Measurements from ENCODE around the gene ZBTB20. TPM values are rescaled to one million over a fixed set of nuclear protein-coding genes. Genes with fewer than 3 reads are reported as not detected.

The ZBTB20 gene
- polyA plus RNA-seq, 3 donors, result 1.3 to 3.2 (median 2.0) TPM

DNA sequence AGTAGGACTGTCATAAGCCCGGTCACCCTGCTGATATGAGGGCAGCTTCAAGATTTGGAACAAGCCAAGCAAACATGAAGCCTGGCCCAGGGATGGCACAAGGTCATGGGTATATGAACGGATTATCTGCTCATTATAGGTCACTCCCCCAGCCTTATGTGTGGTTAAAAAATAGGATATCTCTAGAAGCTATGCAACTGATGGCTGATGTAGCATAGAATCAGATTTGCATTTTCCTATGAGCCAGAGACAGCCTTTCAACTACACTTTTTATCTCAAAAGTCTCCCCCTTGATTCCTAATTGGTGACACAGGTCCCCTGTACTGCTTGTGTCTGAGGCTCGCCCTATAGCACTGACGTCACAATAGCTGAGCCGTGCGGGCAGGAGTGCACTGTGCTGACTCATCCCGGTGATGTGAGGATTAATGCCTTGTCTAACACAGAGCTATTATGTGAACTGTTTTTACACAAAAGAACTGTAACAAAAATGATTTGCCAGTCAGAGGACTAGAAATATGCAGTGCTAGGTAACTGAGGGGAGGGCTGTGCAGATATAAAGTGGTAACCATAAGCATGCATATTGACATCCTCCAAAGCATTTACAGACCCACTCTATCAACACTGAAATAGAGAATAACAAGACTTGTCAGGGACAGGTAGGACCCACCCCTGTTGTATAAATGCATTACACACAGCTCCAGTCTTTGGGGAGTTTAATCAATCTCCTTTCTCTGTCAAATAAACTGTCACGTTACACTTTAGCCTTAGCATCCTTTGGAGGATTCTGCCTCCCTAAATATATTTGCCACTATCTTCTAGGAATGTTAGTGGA lies 648.3 kb downstream of the ZBTB20 start:
- no peak for DNase-seq
- intact Hi-C loops (cut with micrococcal nuclease), result no loop called here
- Histone ChIP-seq H2AFZ (ENCODE audit: insufficient read depth, low read depth, low read length, poor library complexity, severe bottlenecking) (no peak overlapping the region), H3K9ac (ENCODE audit: insufficient read depth, low read length, poor library complexity, severe bottlenecking) (no peak overlapping the region), H3K27me3 (ENCODE audit: control insufficient read depth in 2 of 2, insufficient read depth in 2 of 2, low read length in 2 of 2) (no peaks in the 10 kb centered on the region), H4K20me1 (ENCODE audit: insufficient read depth, low read length) (no peaks in the 10 kb centered on the region), H3K79me2 (ENCODE audit: insufficient read depth, low read length) (no peaks in the 10 kb centered on the region), H3K36me3 (replicated peaks in 1 of 2; ENCODE audit: control insufficient read depth in 1 of 2, insufficient read depth in 2 of 2, low read length in 2 of 2) (no peaks in the 10 kb centered on the region), H3K4me2 (replicated peaks; ENCODE audit: extremely low read depth, low read length, poor library complexity, severe bottlenecking) (no peak overlapping the region), H3K9me3 (replicated peaks in 1 of 2; ENCODE audit: control insufficient read depth in 1 of 2, insufficient read depth in 1 of 2, low read length in 2 of 2) (no peaks in the 10 kb centered on the region), H3K4me3 (replicated peaks in 1 of 3; ENCODE audit: low read depth in 2 of 3, low read length in 3 of 3) (no peak overlapping the region), H3K4me1 (ENCODE audit: control insufficient read depth in 1 of 2, insufficient read depth in 2 of 2, low read length in 2 of 2) (no peaks in the 10 kb centered on the region), H3K27ac (ENCODE audit: low read depth in 1 of 2, low read length in 2 of 2) (no peak overlapping the region)
- Mint-ChIP-seq H3K4me1 (peaks cover 4% of the 10 kb centered on the region), H3K9me3 (peaks cover 0 to 1% (median 0%) of the 10 kb centered on the region in 7 donors), H3K4me3 (no peak overlapping the region), H3K27me3 (ENCODE audit: low read depth in 3 of 3) (peaks cover 0 to 3% (median 0%) of the 10 kb centered on the region in 3 donors), H3K27ac (no peak overlapping the region), H3K36me3 (no peaks in the 10 kb centered on the region)
- TF ChIP-seq, protein P1, sequence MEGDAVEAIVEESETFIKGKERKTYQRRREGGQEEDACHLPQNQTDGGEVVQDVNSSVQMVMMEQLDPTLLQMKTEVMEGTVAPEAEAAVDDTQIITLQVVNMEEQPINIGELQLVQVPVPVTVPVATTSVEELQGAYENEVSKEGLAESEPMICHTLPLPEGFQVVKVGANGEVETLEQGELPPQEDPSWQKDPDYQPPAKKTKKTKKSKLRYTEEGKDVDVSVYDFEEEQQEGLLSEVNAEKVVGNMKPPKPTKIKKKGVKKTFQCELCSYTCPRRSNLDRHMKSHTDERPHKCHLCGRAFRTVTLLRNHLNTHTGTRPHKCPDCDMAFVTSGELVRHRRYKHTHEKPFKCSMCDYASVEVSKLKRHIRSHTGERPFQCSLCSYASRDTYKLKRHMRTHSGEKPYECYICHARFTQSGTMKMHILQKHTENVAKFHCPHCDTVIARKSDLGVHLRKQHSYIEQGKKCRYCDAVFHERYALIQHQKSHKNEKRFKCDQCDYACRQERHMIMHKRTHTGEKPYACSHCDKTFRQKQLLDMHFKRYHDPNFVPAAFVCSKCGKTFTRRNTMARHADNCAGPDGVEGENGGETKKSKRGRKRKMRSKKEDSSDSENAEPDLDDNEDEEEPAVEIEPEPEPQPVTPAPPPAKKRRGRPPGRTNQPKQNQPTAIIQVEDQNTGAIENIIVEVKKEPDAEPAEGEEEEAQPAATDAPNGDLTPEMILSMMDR (IDR thresholded peaks at IDR 0.05), result no peak
- WGBS (ENCODE audit: insufficient coverage), result 80% methylated on average over 1 of the region's 8 CpGs

DNA sequence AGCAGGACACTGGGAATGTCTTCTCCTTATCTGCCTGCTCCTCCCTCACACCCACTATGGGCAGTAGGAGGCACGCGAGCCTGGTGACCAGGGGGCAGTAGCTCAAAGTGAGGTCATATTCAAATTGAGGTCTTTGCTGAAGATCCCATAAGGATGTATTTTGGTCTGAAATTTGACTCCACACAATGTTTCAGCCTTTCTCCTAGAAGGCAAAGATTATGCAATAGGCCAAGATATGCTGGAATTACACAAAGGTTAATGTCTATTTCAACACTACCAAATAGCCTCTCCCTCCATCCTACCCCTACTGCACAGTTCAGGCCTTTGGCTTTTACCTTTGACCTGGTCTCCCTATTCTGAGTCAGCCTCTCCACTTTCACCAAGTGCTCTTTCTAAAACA lies 650.2 kb downstream of the ZBTB20 start:
- no CpG with 5 or more reads among the region's 2 CpGs for WGBS (ENCODE audit: insufficient coverage)
- Mint-ChIP-seq H3K4me1 (peaks cover 4% of the 10 kb centered on the region), H3K27me3 (ENCODE audit: low read depth in 3 of 3) (peaks cover 0 to 3% (median 0%) of the 10 kb centered on the region in 3 donors), H3K4me3 (no peak overlapping the region), H3K9me3 (peaks cover 0 to 1% (median 0%) of the 10 kb centered on the region in 7 donors), H3K27ac (no peak overlapping the region), H3K36me3 (no peaks in the 10 kb centered on the region)
- no peaks in the 10 kb centered on the region for H3K4me1 ChIP-seq (ENCODE audit: control insufficient read depth in 1 of 2, insufficient read depth in 2 of 2, low read length in 2 of 2)
- H3K79me2 ChIP-seq (ENCODE audit: insufficient read depth, low read length), result no peaks in the 10 kb centered on the region
- H3K27ac ChIP-seq (ENCODE audit: low read depth in 1 of 2, low read length in 2 of 2), result no peak overlapping the region
- no peak overlapping the region for H2AFZ ChIP-seq (ENCODE audit: insufficient read depth, low read depth, low read length, poor library complexity, severe bottlenecking)
- no peaks in the 10 kb centered on the region for H3K9me3 ChIP-seq (replicated peaks in 1 of 2; ENCODE audit: control insufficient read depth in 1 of 2, insufficient read depth in 1 of 2, low read length in 2 of 2)
- no peaks in the 10 kb centered on the region for H4K20me1 ChIP-seq (ENCODE audit: insufficient read depth, low read length)
- no peak for DNase-seq
- H3K9ac ChIP-seq (ENCODE audit: insufficient read depth, low read length, poor library complexity, severe bottlenecking), result no peak overlapping the region
- H3K27me3 ChIP-seq (ENCODE audit: control insufficient read depth in 2 of 2, insufficient read depth in 2 of 2, low read length in 2 of 2), result no peaks in the 10 kb centered on the region
- H3K4me2 ChIP-seq (replicated peaks; ENCODE audit: extremely low read depth, low read length, poor library complexity, severe bottlenecking), result no peak overlapping the region
- intact Hi-C loops (cut with micrococcal nuclease), result no loop called here
- H3K4me3 ChIP-seq (replicated peaks in 1 of 3; ENCODE audit: low read depth in 2 of 3, low read length in 3 of 3), result no peak overlapping the region
- TF ChIP-seq, protein P1 (IDR thresholded peaks at IDR 0.05), result no peak
- H3K36me3 ChIP-seq (replicated peaks in 1 of 2; ENCODE audit: control insufficient read depth in 1 of 2, insufficient read depth in 2 of 2, low read length in 2 of 2), result no peaks in the 10 kb centered on the region

All from CD14-positive monocyte (primary cell).